SU-DHL-6 (cell line): Measurements from ENCODE around the gene TBX2.

Source experiments
- CTCF ChIP-seq: fragments of 200-600 bp; sonication (generic); IDR thresholded peaks from one replicate; pipeline ENCODE4 v1.5.1; 2017; ENCODE audit warnings: antibody characterized with exemption, mild to moderate bottlenecking, low read length, moderate library complexity; ENCODE audit not compliant: insufficient read depth, poor library complexity, severe bottlenecking
- EZH2phosphoT487 ChIP-seq: fragments of 200-600 bp; sonication (generic), shearing (Covaris generic); conservative IDR thresholded peaks from 2 replicates; pipeline ENCODE4 v1.6.1; 2018; ENCODE audit warnings: mild to moderate bottlenecking, antibody characterized with exemption, low read length, moderate library complexity, mixed read lengths

- TF ChIP-seq CTCF (no peak), EZH2phosphoT487 (no peak)
These were observed 1.2 kb downstream of the TBX2 start for GRCh38 chr17:61400717-61401388.
